ENCODE data around the gene RELL2.

- TF ChIP-seq CREB1 (CRISPR knock-in tag; IDR thresholded peaks at IDR 0.05), result no peak
- TF ChIP-seq, protein P1, sequence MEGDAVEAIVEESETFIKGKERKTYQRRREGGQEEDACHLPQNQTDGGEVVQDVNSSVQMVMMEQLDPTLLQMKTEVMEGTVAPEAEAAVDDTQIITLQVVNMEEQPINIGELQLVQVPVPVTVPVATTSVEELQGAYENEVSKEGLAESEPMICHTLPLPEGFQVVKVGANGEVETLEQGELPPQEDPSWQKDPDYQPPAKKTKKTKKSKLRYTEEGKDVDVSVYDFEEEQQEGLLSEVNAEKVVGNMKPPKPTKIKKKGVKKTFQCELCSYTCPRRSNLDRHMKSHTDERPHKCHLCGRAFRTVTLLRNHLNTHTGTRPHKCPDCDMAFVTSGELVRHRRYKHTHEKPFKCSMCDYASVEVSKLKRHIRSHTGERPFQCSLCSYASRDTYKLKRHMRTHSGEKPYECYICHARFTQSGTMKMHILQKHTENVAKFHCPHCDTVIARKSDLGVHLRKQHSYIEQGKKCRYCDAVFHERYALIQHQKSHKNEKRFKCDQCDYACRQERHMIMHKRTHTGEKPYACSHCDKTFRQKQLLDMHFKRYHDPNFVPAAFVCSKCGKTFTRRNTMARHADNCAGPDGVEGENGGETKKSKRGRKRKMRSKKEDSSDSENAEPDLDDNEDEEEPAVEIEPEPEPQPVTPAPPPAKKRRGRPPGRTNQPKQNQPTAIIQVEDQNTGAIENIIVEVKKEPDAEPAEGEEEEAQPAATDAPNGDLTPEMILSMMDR (IDR thresholded peaks at IDR 0.05), result no peak
- TF ChIP-seq TEAD1 (CRISPR knock-in tag; IDR thresholded peaks at IDR 0.05), result no peak
- TF ChIP-seq KAT7 (CRISPR knock-in tag; IDR thresholded peaks at IDR 0.05; ENCODE audit: borderline replicate concordance), result no peak
- TF ChIP-seq ETV6 (CRISPR knock-in tag; IDR thresholded peaks at IDR 0.05), result no peak
- TF ChIP-seq, protein P2, sequence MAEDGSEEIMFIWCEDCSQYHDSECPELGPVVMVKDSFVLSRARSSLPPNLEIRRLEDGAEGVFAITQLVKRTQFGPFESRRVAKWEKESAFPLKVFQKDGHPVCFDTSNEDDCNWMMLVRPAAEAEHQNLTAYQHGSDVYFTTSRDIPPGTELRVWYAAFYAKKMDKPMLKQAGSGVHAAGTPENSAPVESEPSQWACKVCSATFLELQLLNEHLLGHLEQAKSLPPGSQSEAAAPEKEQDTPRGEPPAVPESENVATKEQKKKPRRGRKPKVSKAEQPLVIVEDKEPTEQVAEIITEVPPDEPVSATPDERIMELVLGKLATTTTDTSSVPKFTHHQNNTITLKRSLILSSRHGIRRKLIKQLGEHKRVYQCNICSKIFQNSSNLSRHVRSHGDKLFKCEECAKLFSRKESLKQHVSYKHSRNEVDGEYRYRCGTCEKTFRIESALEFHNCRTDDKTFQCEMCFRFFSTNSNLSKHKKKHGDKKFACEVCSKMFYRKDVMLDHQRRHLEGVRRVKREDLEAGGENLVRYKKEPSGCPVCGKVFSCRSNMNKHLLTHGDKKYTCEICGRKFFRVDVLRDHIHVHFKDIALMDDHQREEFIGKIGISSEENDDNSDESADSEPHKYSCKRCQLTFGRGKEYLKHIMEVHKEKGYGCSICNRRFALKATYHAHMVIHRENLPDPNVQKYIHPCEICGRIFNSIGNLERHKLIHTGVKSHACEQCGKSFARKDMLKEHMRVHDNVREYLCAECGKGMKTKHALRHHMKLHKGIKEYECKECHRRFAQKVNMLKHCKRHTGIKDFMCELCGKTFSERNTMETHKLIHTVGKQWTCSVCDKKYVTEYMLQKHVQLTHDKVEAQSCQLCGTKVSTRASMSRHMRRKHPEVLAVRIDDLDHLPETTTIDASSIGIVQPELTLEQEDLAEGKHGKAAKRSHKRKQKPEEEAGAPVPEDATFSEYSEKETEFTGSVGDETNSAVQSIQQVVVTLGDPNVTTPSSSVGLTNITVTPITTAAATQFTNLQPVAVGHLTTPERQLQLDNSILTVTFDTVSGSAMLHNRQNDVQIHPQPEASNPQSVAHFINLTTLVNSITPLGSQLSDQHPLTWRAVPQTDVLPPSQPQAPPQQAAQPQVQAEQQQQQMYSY (CRISPR knock-in tag; IDR thresholded peaks at IDR 0.05), result no peak
- TF ChIP-seq SOX15 (CRISPR knock-in tag; IDR thresholded peaks at IDR 0.05), result no peak
- no peak for TF ChIP-seq GABPB1 (CRISPR knock-in tag; IDR thresholded peaks at IDR 0.05)
- no peak for TF ChIP-seq ESRRA (CRISPR knock-in tag; IDR thresholded peaks at IDR 0.05; ENCODE audit: borderline replicate concordance)
Observed at GRCh38 chr5:141640051-141640415, 3.2 kb downstream of the RELL2 start.

Measured in WTC11 (cell line).